Psoas muscle (tissue), 8 donors: ENCODE data around the gene CYP2U1. TPM values are rescaled to one million over a fixed set of nuclear protein-coding genes. Genes with fewer than 3 reads are reported as not detected.

Experiments
- ATAC-seq, 4 donors: fragments of 200-7000 bp; cut with Tn5 transposase; one replicate each; pipeline ENCODE4 v1.9.1; 2020; ENCODE audit warnings: moderate library complexity in 3 of 4, mild to moderate bottlenecking in 2 of 4
- DNase-seq, 2 donors: peaks; one replicate each; pipeline ENCODE4 v3.0.0-alpha.2; 2020
- H3K27ac ChIP-seq: fragments of 200-600 bp; one replicate; pipeline ENCODE4 v1.8.0; 2022
- H3K27me3 ChIP-seq, 3 donors: fragments of 200-600 bp in 1 of 3; one replicate each; pipeline versions ENCODE4 v1.6.1 to v1.8.0; 2013 to 2022; ENCODE audit warnings: low read length in 2 of 3, mild to moderate bottlenecking in 2 of 3, moderate library complexity in 1 of 3; ENCODE audit not compliant: insufficient read depth in 3 of 3
- H3K36me3 ChIP-seq, 2 donors: fragments of 200-600 bp in 1 of 2; one replicate each; pipeline versions ENCODE4 v1.6.1 to v1.8.0; 2013 to 2022; ENCODE audit warnings: low read depth in 1 of 2, mild to moderate bottlenecking in 1 of 2, moderate library complexity in 1 of 2; ENCODE audit not compliant: insufficient read depth in 1 of 2
- H3K4me1 ChIP-seq: fragments of 200-600 bp; one replicate; pipeline ENCODE4 v1.8.0; 2022
- H3K4me3 ChIP-seq: fragments of 200-600 bp; one replicate; pipeline ENCODE4 v1.8.0; 2022; ENCODE audit warnings: mild to moderate bottlenecking
- H3K9me3 ChIP-seq: fragments of 200-600 bp; one replicate; pipeline ENCODE4 v1.8.0; 2022
- WGBS, 3 donors: extraction: QIAGEN DNeasy Blood & Tissue Kit; methylation state at CpG; one replicate each; pipeline versions ENCODE4 v1.1.6 to v1.1.7; 2013; 5-methylcytosine and 5-hydroxymethylcytosine counted together
- intact Hi-C, 2 donors: fragments of 100-400 bp; cut with DNase I; formaldehyde crosslinking; loops; one replicate each; pipeline versions ENCODE4 v1.11.0 to v1.14.2; 2022
- polyA plus RNA-seq, 3 donors: library from polyadenylated mRNA; stranded (reverse); fragments of 200-250 nt; gene quantifications; one replicate each; pipeline ENCODE4 v1.2.3, GENCODE V29; 2013
- total RNA-seq, 4 donors: library from RNA; stranded (reverse); fragmentation: NEBNext Ultra II Directional in 2 of 4; extraction: Animal tissue kit (Norgen Biotek cat#: 25700) in 2 of 4; gene quantifications; one replicate each; pipeline versions ENCODE4 v1.2.1 to v1.2.4, GENCODE V29; 2021 to 2023
- TF ChIP-seq, protein P1 (sequence below): fragments of 200-600 bp; IDR thresholded peaks from one replicate; pipeline ENCODE4 v1.8.0; 2022; ENCODE audit warnings: antibody characterized with exemption
- donor health status: healthy with polysubstance abuse.
- donor health status: DM: no; HTN: no; CAD: no; lungs with moderate emphysema.
- donor health status: Bipolar disorder and iron deficiency.
- donor health status: healthy.
- donor health status: DM: yes; HTN: yes; CAD: no.
- donor health status: DM: no; HTN: no; CAD: no.
- donor health status: DM: no; HTN: no; CAD: no.
- donor health status: DM: yes; HTN: yes; CAD: no.

CYP2U1 gene
- total and polyA plus RNA-seq, 7 donors = 0.95 to 4.5 (median 3.5) TPM

DNA sequence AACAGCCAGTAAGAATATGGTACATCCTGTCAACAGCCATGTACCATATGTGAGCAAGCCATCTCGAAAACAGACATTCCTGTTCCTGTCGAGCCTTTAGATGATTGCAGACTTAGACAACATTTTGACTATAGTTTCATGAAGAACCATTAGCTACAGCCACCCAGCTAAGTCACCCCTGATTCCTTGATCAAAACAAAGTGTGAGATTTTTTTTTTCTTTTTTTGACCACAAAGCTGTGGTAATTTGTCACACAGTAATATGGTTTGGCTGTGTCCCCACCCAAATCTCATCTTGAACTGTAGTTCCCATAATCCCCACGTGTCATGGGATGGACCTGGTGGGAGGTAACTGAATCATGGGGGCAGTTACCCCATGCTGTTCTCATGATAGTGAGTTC is 43.2 kb downstream of the CYP2U1 start:
- ATAC-seq = no peak
- H3K27me3 ChIP-seq = no peaks in the 10 kb centered on the region
- H3K27ac ChIP-seq = no peak overlapping the region
- H3K4me3 ChIP-seq = no peak overlapping the region
- intact Hi-C loops = no loop called here
- DNase-seq = no peak
- H3K9me3 ChIP-seq = no peaks in the 10 kb centered on the region
- H3K36me3 ChIP-seq = no peaks in the 10 kb centered on the region
- TF ChIP-seq, protein P1, sequence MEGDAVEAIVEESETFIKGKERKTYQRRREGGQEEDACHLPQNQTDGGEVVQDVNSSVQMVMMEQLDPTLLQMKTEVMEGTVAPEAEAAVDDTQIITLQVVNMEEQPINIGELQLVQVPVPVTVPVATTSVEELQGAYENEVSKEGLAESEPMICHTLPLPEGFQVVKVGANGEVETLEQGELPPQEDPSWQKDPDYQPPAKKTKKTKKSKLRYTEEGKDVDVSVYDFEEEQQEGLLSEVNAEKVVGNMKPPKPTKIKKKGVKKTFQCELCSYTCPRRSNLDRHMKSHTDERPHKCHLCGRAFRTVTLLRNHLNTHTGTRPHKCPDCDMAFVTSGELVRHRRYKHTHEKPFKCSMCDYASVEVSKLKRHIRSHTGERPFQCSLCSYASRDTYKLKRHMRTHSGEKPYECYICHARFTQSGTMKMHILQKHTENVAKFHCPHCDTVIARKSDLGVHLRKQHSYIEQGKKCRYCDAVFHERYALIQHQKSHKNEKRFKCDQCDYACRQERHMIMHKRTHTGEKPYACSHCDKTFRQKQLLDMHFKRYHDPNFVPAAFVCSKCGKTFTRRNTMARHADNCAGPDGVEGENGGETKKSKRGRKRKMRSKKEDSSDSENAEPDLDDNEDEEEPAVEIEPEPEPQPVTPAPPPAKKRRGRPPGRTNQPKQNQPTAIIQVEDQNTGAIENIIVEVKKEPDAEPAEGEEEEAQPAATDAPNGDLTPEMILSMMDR = no peak
- 87 to 92% (median 88%) methylated on average over 3 of the region's 3 CpGs for WGBS, 3 donors
- H3K4me1 ChIP-seq = peaks cover 9% of the 10 kb centered on the region

DNA sequence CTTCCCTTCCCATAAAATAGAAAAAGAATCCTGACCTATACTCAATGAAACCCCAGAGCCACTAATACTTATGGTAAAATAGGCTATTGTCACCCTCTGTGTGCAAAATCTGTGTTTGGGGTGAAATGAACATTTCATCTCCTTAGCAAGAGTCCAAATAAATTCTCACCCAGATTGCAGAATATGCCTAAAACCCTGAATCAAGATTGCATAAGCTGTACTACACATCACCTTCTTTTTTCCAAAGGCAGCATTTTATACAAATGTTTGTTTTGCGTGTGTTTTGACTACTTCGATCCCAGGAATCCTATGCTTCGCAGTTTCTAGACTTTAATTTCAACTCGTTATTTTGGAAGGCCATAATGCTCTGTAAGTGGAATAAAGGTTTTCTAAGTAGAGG is 46.1 kb downstream of the CYP2U1 start:
- WGBS, 3 donors = 94 to 96% (median 95%) methylated on average over 4 of the region's 4 CpGs
- Histone ChIP-seq H3K27me3 (no peaks in the 10 kb centered on the region), H3K4me3 (no peak overlapping the region), H3K27ac (no peak overlapping the region), H3K36me3 (no peaks in the 10 kb centered on the region), H3K9me3 (peaks cover 8% of the 10 kb centered on the region), H3K4me1 (peaks cover 9% of the 10 kb centered on the region)
- no peak for DNase-seq
- TF ChIP-seq, protein P1 = no peak
- intact Hi-C loops = no loop called here
- no peak for ATAC-seq

DNA sequence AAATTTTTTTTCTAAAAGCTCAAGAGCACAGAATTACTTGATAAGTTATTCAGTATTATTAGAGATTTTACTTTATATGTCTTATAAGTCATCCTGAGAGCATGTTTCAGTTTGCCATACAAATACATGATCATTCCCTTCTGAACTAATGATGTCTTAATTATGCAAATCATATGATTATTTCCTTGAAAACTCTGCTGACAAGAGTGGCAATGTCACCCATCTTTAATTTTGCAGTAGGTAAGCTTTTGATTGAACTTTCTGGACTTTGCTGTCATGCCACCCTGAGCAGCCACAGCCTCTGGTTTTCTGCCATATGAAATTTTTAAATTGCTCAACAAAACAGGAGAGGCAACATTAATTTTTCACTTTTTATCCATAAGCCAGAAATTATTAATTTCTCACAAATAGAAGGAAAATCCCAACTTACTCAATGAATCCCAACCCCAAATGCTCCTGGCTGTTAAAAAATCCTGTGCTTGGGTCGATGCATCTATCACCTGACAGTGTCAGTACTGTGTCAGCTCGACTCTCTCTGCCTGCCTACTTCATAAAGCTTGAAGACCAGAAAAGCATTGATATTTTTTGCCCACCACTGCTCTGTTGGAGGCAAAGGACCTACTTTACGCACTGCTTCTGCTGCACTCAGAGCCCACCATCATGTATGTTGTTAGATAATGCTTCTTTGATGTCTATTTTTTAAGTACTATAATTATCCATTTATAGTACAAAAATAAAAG is 46.8 kb downstream of the CYP2U1 start:
- H3K27ac ChIP-seq = no peak overlapping the region
- no peak overlapping the region for H3K4me3 ChIP-seq
- ATAC-seq (peak in 2 of 4 donors; percentile 20 to 38), DNase-seq (no peak)
- H3K36me3 ChIP-seq = no peaks in the 10 kb centered on the region
- H3K9me3 ChIP-seq = peaks cover 8% of the 10 kb centered on the region
- WGBS, 3 donors = 47 to 61% (median 48%) methylated on average over 3 of the region's 3 CpGs
- TF ChIP-seq, protein P1 = no peak
- intact Hi-C loops = no loop called here
- H3K27me3 ChIP-seq = no peaks in the 10 kb centered on the region
- peaks cover 9% of the 10 kb centered on the region for H3K4me1 ChIP-seq

DNA sequence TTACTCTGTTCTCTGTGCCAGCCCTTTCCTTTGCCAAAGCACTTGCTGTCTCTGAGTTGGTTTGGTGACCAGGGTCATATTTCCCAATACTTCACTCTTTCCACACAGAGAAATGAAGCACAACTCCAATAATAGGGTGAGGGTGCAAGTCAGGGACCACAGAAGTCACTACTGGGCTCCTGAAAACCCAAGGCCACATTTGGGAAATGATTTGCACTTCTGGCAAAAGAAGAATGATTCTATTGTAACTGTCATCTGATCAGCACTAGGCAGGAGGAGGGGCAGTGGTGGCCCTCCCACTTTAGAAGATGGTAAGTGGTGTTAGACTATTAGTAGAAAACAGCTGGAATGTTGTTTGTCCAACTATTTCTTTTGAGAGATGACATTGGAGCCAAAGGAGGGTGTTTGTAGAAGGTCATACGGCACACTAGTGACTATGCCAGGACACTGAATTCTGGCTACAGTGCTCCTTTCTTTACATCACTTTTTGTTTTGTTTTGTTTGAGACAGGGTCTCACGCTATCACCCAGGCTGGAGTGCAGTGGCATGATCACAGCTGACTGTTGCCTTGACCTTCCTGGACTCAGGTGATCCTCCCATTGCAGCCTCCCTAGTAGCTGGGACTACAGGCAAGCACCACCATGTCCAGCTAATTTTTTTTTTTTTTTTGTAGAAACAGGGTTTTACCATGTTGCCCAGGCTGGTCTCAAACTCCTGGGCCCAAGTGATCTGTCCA is 47.5 kb downstream of the CYP2U1 start:
- no peak overlapping the region for H3K4me3 ChIP-seq
- H3K27ac ChIP-seq = no peak overlapping the region
- no peaks in the 10 kb centered on the region for H3K27me3 ChIP-seq
- 62 to 90% (median 66%) methylated on average over 2 of the region's 2 CpGs for WGBS, 3 donors
- no peaks in the 10 kb centered on the region for H3K36me3 ChIP-seq
- intact Hi-C loops = no loop called here
- TF ChIP-seq, protein P1 = no peak
- H3K4me1 ChIP-seq = peaks cover 9% of the 10 kb centered on the region
- H3K9me3 ChIP-seq = peaks cover 8% of the 10 kb centered on the region
- DNase-seq (no peak), ATAC-seq (peak in 3 of 4 donors; percentile 70 to 82 (median 80))
